T-helper 9 cell (primary cell): ENCODE results near the gene GAS1.
A peak's percentile ranks its signal among the peaks of the same experiment; 100 is the strongest.

Source experiments
- DNase-seq: peaks from one replicate; pipeline ENCODE4 v3.0.0-alpha.2; 2020

The GAS1 gene

GRCh38 chr9:86962692-86963091, 15.4 kb upstream of the GAS1 start:
- no peak for DNase-seq

DNA sequence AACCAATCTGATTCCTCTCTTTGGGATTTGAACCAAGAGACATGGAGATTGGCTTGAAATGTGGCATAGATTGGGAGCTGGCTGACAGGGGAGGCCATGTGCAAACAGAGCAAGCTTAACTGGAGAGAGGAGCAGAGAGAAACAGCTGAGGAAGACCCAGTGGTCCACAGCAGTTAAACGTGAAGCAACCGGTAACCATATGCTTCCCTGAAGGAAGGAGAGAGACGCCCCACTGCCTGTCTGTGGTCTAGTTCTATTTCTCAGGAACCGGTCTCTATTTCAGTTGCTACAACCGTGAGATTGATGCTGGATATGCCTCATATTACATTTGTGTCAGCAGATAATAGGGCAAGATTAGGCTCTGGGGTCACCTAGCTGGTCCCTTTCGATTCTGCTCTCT, 13.6 kb upstream of the GAS1 start:
- no peak for DNase-seq

DNA sequence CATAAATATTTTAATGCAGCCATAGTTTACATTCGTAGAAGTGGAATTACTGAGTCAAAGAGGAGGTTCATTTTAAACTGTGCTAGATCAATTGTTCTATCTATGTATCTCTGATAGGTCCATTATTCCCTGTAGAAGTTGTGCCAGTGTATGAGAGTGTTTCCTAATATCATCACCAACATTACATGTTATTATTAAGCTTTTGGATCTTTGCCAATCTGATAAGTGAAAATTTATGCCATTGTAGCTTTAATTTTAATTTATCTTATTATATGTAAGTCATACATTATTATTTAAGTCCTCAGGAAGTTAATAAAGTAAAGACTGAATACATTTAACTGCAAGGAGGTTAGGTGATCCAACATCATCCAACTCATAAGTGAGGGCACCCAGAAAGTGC, 10.9 kb upstream of the GAS1 start:
- no peak for DNase-seq

DNA sequence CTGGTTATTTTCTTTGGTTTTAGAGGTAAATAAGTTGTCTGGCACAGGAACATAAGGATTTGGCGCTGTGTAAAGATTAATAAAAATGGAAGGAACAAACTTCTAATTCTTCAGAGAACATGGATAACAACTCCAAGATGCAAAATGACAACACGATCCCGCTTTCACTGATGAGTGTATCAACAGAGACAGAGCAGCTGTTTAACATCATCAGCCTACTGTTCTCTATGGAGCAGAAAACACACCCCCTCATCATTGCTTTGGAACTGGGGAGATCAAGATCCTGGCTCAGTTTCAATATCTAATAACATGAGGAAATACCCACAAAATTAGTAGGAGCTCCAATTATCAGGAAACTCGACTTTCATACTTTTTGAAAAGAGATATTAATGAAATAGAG, 8.3 kb upstream of the GAS1 start:
- DNase-seq = no peak

- no peak for DNase-seq
Measured at GRCh38 chr9:86955042-86955441, 7.7 kb upstream of the GAS1 start.

DNA sequence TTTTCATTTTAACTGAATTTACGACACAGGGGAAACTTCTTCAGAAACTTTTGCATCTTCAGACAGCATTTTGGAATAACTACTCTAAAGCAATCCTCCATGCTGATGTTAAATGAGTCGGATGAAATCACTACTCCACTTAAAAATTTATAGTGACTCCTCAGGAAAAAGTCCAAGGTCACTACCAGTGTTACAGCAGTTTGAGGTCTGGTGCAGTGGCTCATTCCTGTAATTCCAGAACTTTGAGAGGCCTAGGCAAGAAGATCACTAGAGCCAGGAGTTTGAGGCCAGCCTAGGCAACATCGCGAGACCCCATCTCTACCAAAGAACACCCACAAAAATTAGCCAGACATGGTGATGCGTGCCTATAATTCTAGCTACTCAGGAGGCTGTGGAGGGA, 5.9 kb upstream of the GAS1 start:
- DNase-seq = no peak

GRCh38 chr9:86948074-86948929, 996 bp upstream of the GAS1 start:
- peak; percentile 57 for DNase-seq

- peak; percentile 55 for DNase-seq
Measured at GRCh38 chr9:86946201-86947145, 833 bp downstream of the GAS1 start.

DNA sequence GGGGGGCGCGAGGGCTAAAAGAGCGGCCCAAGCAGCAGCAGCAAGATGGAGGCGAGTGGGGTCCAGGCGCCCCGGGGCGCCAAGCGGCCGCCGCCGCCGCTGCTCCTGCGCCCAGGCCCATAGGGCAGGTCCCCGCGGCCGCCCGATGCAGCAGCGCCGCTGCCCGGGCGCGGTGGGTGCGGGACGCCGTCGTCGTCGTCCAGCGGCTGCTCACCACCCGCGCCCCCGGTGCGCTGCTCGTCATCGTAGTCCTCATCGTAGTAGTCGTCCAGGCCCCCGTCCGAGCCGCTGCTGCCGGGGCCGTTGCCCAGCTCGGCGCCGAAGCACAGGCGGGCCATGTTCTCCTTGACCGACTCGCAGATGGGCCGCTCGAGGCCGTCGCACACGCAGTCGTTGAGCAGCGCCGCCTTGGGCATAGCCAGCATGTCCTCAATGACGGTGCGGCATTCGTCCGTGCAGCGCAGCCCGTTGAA, 1.5 kb downstream of the GAS1 start:
- DNase-seq = no peak

GRCh38 chr9:86944796-86945727, 2.2 kb downstream of the GAS1 start:
- DNase-seq = no peak

DNA sequence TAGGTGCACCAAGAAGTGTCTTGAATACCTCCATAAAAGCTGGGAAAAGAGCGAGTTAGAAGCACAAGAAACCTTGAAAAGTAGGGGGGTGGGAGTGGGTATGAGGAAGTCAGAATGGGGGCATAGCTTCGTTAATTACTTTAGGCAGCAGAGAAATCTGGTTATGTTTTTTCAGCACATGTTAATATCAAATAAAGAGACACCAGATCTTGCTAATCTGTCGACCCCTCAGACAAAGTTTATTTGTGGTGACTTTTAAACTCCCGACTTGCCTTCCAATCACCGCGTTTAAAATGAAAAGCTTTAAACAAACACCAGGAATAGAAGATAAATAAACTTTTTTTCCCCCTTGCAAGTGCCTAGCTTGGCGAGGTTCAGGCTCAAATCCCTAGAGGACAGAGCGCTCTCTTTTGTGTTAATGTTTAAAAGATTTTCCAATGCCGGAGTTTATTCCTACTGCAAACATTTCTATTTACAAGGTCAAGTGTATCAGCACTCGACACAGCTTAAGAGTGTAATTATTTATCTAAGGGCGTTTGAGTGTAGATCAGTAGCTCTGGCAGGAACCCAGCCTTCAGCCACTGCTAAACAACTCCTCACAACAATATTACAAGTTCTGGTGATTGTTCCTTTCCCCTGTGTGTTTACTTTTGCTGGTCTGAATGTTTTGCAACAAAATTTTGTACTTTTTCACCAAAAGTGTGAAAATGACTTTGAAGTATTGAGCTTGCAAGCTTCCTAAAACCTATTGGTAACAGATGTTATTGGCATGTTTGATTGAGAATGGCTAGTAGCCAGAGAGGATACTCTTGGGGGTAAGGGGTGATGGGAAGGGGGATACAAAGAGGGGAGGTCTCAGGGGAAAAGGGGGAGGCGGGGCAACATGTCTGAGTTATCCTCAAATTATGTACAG, 3.8 kb downstream of the GAS1 start:
- DNase-seq = no peak

- no peak for DNase-seq
Measured at GRCh38 chr9:86942281-86943200, 4.8 kb downstream of the GAS1 start.

DNA sequence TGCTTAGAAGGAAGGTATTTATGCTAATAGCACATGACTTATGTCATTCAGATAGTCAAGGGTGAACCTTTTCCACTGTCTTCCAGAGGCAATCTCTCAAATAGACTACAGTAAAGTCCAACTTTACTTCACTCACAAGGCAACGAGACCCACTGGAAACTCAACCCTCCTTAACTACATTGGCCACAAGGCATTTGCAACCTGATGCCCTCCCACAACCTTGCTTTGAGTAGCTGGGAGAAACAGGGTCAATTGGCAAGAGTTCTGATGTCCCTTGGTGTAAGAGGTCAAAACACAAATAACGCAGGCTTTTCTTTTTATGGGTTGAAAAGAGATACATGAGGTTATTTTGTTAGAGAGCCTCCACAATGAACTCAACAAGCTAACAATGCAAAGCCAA, 6.1 kb downstream of the GAS1 start:
- no peak for DNase-seq

DNA sequence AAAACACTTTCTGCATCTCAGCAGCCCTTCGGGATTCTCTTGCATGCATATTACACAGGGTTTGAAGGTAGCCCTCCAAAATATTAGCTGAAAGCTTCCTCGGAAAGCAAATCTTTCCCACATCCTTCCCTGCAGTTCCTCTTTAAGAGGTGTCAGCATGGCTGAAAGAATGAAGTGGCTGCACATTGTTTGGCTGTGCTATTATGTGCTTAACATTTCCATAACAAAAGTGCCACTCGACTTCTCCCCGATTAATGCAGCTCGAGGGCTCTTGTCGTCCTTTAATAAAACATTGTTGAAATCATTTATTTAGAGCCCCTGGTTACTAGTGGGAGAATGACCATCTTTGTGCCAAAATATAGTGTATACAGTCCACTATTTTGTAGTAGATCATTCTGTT, 6.5 kb downstream of the GAS1 start:
- no peak for DNase-seq

DNA sequence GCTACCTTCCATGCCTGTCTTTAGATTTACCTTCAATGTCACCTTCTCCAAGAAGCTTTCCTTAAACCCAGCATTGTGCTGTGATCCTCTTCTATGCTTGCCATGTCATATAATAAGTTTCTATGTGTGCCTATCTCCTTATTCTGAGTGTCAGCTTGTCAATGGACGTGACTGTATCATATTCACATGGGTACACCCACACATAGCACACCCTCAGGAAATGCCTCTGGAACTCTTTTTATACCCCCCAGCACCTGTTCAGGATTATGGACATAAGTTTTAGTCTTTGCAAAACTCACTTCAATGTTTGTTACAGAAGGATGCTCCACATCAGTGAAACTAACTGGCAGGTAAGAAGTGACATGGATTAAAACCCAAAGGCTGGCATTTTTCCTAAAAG, 7.4 kb downstream of the GAS1 start:
- DNase-seq = no peak

DNA sequence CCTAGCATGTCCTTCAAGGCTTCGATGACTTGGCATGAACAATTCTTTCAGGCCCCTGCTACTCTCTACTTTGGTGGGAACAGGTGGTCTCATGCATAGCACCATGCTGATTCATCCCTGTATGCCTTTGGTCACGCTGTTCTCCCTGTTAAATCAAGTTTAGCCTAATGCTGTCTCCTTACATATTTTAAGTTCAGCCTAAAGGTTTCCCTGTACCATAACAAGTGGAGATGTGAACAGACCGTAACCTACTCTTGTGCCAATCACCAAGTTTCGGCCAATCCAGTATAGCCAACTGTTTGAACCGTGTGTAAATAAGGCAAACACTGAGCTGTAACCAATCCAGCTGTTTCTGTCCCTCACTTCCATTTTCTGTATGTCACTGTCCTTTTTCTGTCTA, 8.0 kb downstream of the GAS1 start:
- DNase-seq = no peak

DNA sequence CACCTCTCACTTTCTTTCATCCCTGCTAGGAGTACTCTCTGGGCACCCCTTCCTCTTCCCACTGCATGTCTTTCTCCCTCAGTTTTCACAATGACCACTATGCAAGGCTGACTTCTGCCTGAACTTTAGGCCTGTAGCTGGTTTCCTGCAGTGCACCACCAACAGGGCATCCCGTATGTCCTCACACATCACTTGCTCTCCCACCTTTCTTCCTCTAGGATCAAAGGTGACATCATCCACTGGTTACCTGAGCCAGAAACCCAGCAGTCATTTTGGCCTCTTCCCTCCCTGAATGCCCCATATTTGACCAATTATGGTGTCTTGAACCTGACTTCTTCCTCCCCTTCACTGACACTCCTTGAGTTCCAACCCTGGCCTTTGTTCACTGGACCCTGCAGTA, 8.5 kb downstream of the GAS1 start:
- DNase-seq = no peak

DNA sequence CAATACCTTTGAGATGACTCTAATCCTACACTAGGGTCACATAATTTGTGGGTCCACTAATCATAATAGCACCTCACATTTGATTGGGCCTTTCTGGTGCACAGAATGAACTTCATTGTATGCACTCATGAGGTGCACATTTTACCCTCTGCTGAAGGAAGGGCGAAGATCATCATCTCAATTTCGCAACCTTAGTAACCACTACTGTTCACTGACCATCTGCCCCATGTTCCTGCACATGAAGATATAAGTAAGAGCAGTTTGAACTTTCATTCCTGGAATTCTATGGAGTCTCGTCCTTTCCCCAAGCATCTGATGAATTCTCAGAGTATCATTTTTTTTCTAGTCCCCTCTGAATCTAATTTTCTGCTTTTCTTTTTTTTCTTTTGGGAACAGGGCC, 21.2 kb downstream of the GAS1 start:
- DNase-seq = no peak

DNA sequence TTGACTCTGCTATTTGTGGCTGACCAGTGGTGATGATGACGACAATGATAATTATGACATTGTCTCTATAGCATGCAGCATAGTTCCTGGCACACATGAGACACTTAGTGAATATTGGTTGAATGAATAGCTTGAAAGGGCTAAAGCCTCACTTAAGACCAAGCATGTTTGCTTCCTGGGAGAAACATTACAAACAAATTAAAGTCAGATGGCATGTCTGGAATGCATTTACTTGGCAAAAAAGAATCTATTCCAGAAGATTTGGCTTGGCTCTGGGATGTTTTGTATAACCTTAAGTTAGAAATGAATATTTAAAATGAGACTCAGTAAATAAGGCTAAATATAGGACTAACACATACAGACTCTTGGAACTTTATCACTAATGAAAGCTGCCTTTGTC, 21.6 kb downstream of the GAS1 start:
- DNase-seq = no peak

- no peak for DNase-seq
Measured at GRCh38 chr9:86924206-86924605, 23.1 kb downstream of the GAS1 start.
